ENCODE measurements around the gene TMEM213. TPM values are rescaled to one million over a fixed set of nuclear protein-coding genes. Genes with fewer than 3 reads are reported as not detected.
"Not testable (repeated sequence)": the region's sequence is repeated elsewhere in the genome, so short reads cannot be mapped to it uniquely, and the experiment has no call there.

Gene TMEM213
- total and polyA plus RNA-seq, 2 donors (not counting 1 experiment from before 2014, with no cell fraction given): not detected

- no peak for TF ChIP-seq CTCF (conservative IDR thresholded peaks at IDR 0.05 in 1 of 2, IDR thresholded peaks at IDR 0.05 in 1 of 2; ENCODE audit: low read depth in 1 of 2, low read length in 2 of 2)
- TF ChIP-seq EZH2 (IDR thresholded peaks at IDR 0.05; ENCODE audit: low read length, missing control alignments): no peak
- Histone ChIP-seq H3K36me3 (ENCODE audit: control insufficient read depth, insufficient read depth, low read length) (no peaks in the 10 kb centered on the region), H3K27me3 (ENCODE audit: control insufficient read depth, insufficient read depth, low read length) (no peaks in the 10 kb centered on the region), H3K4me1 (ENCODE audit: control insufficient read depth, extremely low read depth, insufficient read depth, low read length) (no peaks in the 10 kb centered on the region), H4K20me1 (ENCODE audit: control insufficient read depth, extremely low read depth, insufficient read depth, low read length) (no peaks in the 10 kb centered on the region), H2AFZ (ENCODE audit: low read length) (no peak overlapping the region), H3K4me2 (ENCODE audit: extremely low read depth, insufficient read depth, low read length) (no peak overlapping the region), H3K4me3 (replicated peaks in 1 of 4; ENCODE audit: control extremely low read depth in 1 of 4, insufficient read depth in 1 of 4, low read depth in 3 of 4, low read length in 4 of 4) (no peak overlapping the region), H3K9me3 (ENCODE audit: control insufficient read depth, insufficient read depth, low read depth, low read length) (no peaks in the 10 kb centered on the region), H3K79me2 (ENCODE audit: control insufficient read depth, insufficient read depth, low read length) (no peaks in the 10 kb centered on the region), H3K9ac (ENCODE audit: insufficient read depth, low read length) (no peak overlapping the region), H3K27ac (ENCODE audit: insufficient read depth, low read length) (no peak overlapping the region)
- peak in 1 of 2 donors; percentile 43 for DNase-seq (ENCODE audit: low read depth in 2 of 2)
These were observed 12.0 kb upstream of the TMEM213 start for GRCh38 chr7:138785587-138786437.

GRCh38 chr7:138796038-138796615 is 1.7 kb upstream of the TMEM213 start:
- Histone ChIP-seq H4K20me1 (ENCODE audit: control insufficient read depth, extremely low read depth, insufficient read depth, low read length) (no peaks in the 10 kb centered on the region), H3K27ac (ENCODE audit: insufficient read depth, low read length) (no peak overlapping the region), H3K27me3 (ENCODE audit: control insufficient read depth, insufficient read depth, low read length) (no peaks in the 10 kb centered on the region), H3K79me2 (ENCODE audit: control insufficient read depth, insufficient read depth, low read length) (no peaks in the 10 kb centered on the region), H3K9me3 (ENCODE audit: control insufficient read depth, insufficient read depth, low read depth, low read length) (no peaks in the 10 kb centered on the region), H3K9ac (ENCODE audit: insufficient read depth, low read length) (no peak overlapping the region), H3K4me3 (replicated peaks in 1 of 4; ENCODE audit: control extremely low read depth in 1 of 4, insufficient read depth in 1 of 4, low read depth in 3 of 4, low read length in 4 of 4) (no peak overlapping the region), H2AFZ (ENCODE audit: low read length) (no peak overlapping the region), H3K36me3 (ENCODE audit: control insufficient read depth, insufficient read depth, low read length) (no peaks in the 10 kb centered on the region), H3K4me2 (ENCODE audit: extremely low read depth, insufficient read depth, low read length) (no peak overlapping the region), H3K4me1 (ENCODE audit: control insufficient read depth, extremely low read depth, insufficient read depth, low read length) (no peaks in the 10 kb centered on the region)
- TF ChIP-seq CTCF (conservative IDR thresholded peaks at IDR 0.05 in 1 of 2, IDR thresholded peaks at IDR 0.05 in 1 of 2; ENCODE audit: low read depth in 1 of 2, low read length in 2 of 2) (no peak), EZH2 (IDR thresholded peaks at IDR 0.05; ENCODE audit: low read length, missing control alignments) (no peak)
- DNase-seq (ENCODE audit: low read depth in 2 of 2): no peak

- H3K4me3 ChIP-seq (replicated peaks in 1 of 4; ENCODE audit: control extremely low read depth in 1 of 4, insufficient read depth in 1 of 4, low read depth in 3 of 4, low read length in 4 of 4); DNase-seq (ENCODE audit: low read depth in 2 of 2); H2AFZ ChIP-seq (ENCODE audit: low read length); H3K9ac ChIP-seq (ENCODE audit: insufficient read depth, low read length); H3K36me3 ChIP-seq (ENCODE audit: control insufficient read depth, insufficient read depth, low read length); H3K9me3 ChIP-seq (ENCODE audit: control insufficient read depth, insufficient read depth, low read depth, low read length); H3K27ac ChIP-seq (ENCODE audit: insufficient read depth, low read length); H3K27me3 ChIP-seq (ENCODE audit: control insufficient read depth, insufficient read depth, low read length); H4K20me1 ChIP-seq (ENCODE audit: control insufficient read depth, extremely low read depth, insufficient read depth, low read length); H3K79me2 ChIP-seq (ENCODE audit: control insufficient read depth, insufficient read depth, low read length); H3K4me2 ChIP-seq (ENCODE audit: extremely low read depth, insufficient read depth, low read length); H3K4me1 ChIP-seq (ENCODE audit: control insufficient read depth, extremely low read depth, insufficient read depth, low read length): not testable (repeated sequence)
These were observed 748 bp upstream of the TMEM213 start for GRCh38 chr7:138797046-138797445.
